ENCODE results near the gene MTHFD1L. TPM values are rescaled to one million over a fixed set of nuclear protein-coding genes. Genes with fewer than 3 reads are reported as not detected.
A peak's percentile ranks its signal among the peaks of the same experiment; 100 is the strongest.

MTHFD1L gene
- total RNA-seq, 1 donor from 2014 or later, result 107 TPM

DNA sequence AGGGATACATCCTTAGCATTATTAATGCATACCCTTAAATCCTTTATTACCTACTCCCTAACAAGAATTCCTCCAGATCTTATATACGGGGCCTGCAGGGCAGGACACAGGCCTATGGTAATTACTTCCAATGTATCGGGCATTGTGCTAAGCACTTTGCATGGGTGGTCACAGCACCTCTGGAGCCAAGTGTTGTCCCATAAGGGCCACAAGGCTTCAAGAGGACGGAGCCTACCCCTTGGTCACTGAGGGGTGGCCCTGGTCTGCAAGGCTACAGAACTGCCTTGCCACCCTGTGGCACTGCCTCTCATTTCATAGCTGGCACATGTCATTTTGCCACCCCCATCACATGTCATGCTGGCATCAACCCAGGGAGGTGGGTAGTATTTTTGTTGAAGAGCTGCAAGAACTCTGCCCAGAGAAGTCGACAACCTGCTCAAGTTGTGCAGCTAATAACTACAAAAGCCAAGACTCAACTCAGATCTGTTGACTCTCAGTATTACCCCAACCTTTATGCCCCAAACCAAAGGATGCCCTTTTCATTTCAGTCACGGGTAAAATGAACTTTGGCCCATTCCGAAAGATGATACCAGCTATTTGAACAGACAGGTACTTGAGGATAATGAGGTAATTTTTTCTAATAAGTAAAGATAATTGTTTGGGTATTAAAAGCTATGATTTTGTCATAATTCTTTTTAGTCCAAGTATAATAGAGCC lies 230.2 kb downstream of the MTHFD1L start:
- no peak overlapping the region for H3K9ac ChIP-seq (ENCODE audit: low read length)

DNA sequence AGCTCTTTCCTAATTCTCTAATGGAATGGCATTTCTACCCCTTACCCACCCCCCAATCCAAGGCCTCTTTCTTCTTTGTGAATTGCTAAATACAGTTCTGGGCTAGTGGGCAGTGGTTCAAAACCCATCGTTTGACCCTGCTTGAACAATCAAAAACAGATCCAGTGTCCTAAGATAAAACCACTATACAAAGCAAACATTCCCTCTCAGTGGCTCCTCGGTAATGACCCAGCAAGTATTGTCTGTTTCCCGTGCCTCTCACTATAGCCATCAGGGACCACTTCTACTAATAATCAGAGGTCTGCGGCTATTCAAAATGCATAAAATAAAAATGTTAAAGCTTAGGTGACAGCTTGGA lies 230.7 kb downstream of the MTHFD1L start:
- no peaks in the 10 kb centered on the region for H3K9me3 ChIP-seq (ENCODE audit: insufficient read depth, low read depth, low read length)
- FAIRE-seq, result no peak
- no peak overlapping the region for H2AFZ ChIP-seq (ENCODE audit: low read depth, low read length)
- no peak overlapping the region for H3K4me2 ChIP-seq (ENCODE audit: low read length)
- H3K9ac ChIP-seq (ENCODE audit: low read length), result no peak overlapping the region
- no peaks in the 10 kb centered on the region for H3K27me3 Mint-ChIP-seq (ENCODE audit: low read depth, unreplicated experiment)
- H3K27me3 ChIP-seq (ENCODE audit: insufficient read depth, low read length), result no peaks in the 10 kb centered on the region
- no peaks in the 10 kb centered on the region for H3K9me3 Mint-ChIP-seq (ENCODE audit: unreplicated experiment)
- H3K27ac ChIP-seq (ENCODE audit: low read depth, low read length), result no peak overlapping the region
- H3K36me3 Mint-ChIP-seq (ENCODE audit: low read depth, unreplicated experiment), result peaks cover 45% of the 10 kb centered on the region
- H3K4me3 ChIP-seq (ENCODE audit: insufficient read depth, low read depth, low read length), result no peak overlapping the region
- no peaks in the 10 kb centered on the region for H3K79me2 ChIP-seq (ENCODE audit: insufficient read depth, low read length)
- peaks cover 9% of the 10 kb centered on the region for H3K4me1 Mint-ChIP-seq (ENCODE audit: low read depth, unreplicated experiment)
- H3K27ac Mint-ChIP-seq (ENCODE audit: unreplicated experiment), result no peak overlapping the region
- no peaks in the 10 kb centered on the region for H4K20me1 ChIP-seq (ENCODE audit: insufficient read depth, low read length)
- H3K36me3 ChIP-seq (ENCODE audit: insufficient read depth, low read length), result no peaks in the 10 kb centered on the region
- H3K4me3 Mint-ChIP-seq (ENCODE audit: unreplicated experiment), result no peak overlapping the region
- no peak for DNase-seq (ENCODE audit: low read depth)
- no peaks in the 10 kb centered on the region for H3K4me1 ChIP-seq (ENCODE audit: insufficient read depth, low read length)
- no peak for TF ChIP-seq EZH2 (IDR thresholded peaks at IDR 0.05; ENCODE audit: insufficient read depth, low read length)

More for the DNA sequence above, 230.2 kb downstream of the MTHFD1L start:
- Mint-ChIP-seq H3K4me3 (ENCODE audit: unreplicated experiment) (no peak overlapping the region), H3K27me3 (ENCODE audit: low read depth, unreplicated experiment) (no peaks in the 10 kb centered on the region), H3K9me3 (ENCODE audit: unreplicated experiment) (peaks cover 2% of the 10 kb centered on the region), H3K4me1 (ENCODE audit: low read depth, unreplicated experiment) (peaks cover 9% of the 10 kb centered on the region), H3K36me3 (ENCODE audit: low read depth, unreplicated experiment) (peaks cover 45% of the 10 kb centered on the region), H3K27ac (ENCODE audit: unreplicated experiment) (no peak overlapping the region)
- Histone ChIP-seq H3K4me1 (ENCODE audit: insufficient read depth, low read length) (no peaks in the 10 kb centered on the region), H3K79me2 (ENCODE audit: insufficient read depth, low read length) (no peaks in the 10 kb centered on the region), H3K36me3 (ENCODE audit: insufficient read depth, low read length) (no peaks in the 10 kb centered on the region), H3K4me2 (ENCODE audit: low read length) (no peak overlapping the region), H3K27me3 (ENCODE audit: insufficient read depth, low read length) (no peaks in the 10 kb centered on the region), H3K27ac (ENCODE audit: low read depth, low read length) (no peak overlapping the region), H2AFZ (ENCODE audit: low read depth, low read length) (no peak overlapping the region), H4K20me1 (ENCODE audit: insufficient read depth, low read length) (no peaks in the 10 kb centered on the region), H3K4me3 (ENCODE audit: insufficient read depth, low read depth, low read length) (no peak overlapping the region), H3K9me3 (ENCODE audit: insufficient read depth, low read depth, low read length) (no peaks in the 10 kb centered on the region)
- TF ChIP-seq EZH2 (IDR thresholded peaks at IDR 0.05; ENCODE audit: insufficient read depth, low read length), result no peak
- no peak for DNase-seq (ENCODE audit: low read depth)
- no peak for FAIRE-seq

DNA sequence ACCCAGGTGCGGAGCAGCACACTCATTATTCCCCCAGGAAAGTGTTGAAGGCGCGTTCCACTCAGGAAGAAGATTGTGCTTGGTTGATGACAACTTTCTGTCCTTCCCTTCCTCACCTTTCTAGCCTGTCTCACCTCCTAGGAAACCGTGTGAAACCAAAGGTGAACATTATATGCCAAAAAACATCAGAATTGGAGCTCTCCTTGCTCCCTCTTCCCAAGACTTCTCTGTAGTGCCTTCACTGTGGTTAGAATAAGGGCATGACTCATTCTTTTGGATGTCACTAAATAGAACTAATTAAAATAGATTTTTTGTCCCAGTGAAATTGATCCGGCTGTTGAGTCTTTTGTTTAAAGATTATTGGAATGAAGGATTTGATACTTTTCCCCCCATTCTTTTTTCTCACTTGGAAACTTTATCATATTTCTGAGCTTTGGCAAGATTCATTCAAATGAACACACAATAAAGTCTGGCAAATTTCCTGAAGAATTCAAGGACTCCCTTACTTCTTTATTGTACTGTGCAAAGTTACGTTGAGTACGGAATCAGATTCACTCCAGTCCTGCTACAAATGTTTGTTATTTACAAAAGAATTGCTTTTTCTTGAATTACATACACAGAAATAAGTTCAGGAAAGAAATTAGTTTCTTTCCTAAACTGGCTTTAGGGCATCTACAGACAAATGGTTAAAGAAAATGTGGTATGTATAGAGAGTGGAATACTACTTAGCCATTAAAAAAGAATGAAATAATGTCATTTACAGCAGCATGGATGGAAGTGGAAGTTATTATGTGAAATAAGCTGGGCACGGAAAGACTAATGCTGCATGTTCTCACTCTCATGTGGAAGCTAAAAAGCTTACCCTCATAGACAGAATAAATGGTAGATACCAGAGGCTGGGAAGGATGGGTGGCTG lies 231.4 kb downstream of the MTHFD1L start:
- Histone ChIP-seq H3K79me2 (ENCODE audit: insufficient read depth, low read length) (no peaks in the 10 kb centered on the region), H4K20me1 (ENCODE audit: insufficient read depth, low read length) (no peaks in the 10 kb centered on the region), H3K4me3 (ENCODE audit: insufficient read depth, low read depth, low read length) (no peak overlapping the region), H3K9me3 (ENCODE audit: insufficient read depth, low read depth, low read length) (no peaks in the 10 kb centered on the region), H3K27me3 (ENCODE audit: insufficient read depth, low read length) (no peaks in the 10 kb centered on the region), H3K36me3 (ENCODE audit: insufficient read depth, low read length) (peaks cover 5% of the 10 kb centered on the region), H3K9ac (ENCODE audit: low read length) (no peak overlapping the region), H2AFZ (ENCODE audit: low read depth, low read length) (no peak overlapping the region), H3K4me1 (ENCODE audit: insufficient read depth, low read length) (no peaks in the 10 kb centered on the region), H3K27ac (ENCODE audit: low read depth, low read length) (no peak overlapping the region), H3K4me2 (ENCODE audit: low read length) (no peak overlapping the region)
- TF ChIP-seq, protein P1, sequence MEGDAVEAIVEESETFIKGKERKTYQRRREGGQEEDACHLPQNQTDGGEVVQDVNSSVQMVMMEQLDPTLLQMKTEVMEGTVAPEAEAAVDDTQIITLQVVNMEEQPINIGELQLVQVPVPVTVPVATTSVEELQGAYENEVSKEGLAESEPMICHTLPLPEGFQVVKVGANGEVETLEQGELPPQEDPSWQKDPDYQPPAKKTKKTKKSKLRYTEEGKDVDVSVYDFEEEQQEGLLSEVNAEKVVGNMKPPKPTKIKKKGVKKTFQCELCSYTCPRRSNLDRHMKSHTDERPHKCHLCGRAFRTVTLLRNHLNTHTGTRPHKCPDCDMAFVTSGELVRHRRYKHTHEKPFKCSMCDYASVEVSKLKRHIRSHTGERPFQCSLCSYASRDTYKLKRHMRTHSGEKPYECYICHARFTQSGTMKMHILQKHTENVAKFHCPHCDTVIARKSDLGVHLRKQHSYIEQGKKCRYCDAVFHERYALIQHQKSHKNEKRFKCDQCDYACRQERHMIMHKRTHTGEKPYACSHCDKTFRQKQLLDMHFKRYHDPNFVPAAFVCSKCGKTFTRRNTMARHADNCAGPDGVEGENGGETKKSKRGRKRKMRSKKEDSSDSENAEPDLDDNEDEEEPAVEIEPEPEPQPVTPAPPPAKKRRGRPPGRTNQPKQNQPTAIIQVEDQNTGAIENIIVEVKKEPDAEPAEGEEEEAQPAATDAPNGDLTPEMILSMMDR (IDR thresholded peaks at IDR 0.05; ENCODE audit: insufficient read depth, low read depth, low read length), result no peak
- no peak for TF ChIP-seq EZH2 (IDR thresholded peaks at IDR 0.05; ENCODE audit: insufficient read depth, low read length)
- no peak overlapping the region for H3K4me3 Mint-ChIP-seq (ENCODE audit: unreplicated experiment)
- H3K27ac Mint-ChIP-seq (ENCODE audit: unreplicated experiment), result peak overlapping the region; percentile 27
- FAIRE-seq (no peak), DNase-seq (ENCODE audit: low read depth) (peak; percentile 47)
- no peaks in the 10 kb centered on the region for H3K9me3 Mint-ChIP-seq (ENCODE audit: unreplicated experiment)
- H3K36me3 Mint-ChIP-seq (ENCODE audit: low read depth, unreplicated experiment), result peaks cover 44% of the 10 kb centered on the region
- H3K27me3 Mint-ChIP-seq (ENCODE audit: low read depth, unreplicated experiment), result no peaks in the 10 kb centered on the region
- peaks cover 9% of the 10 kb centered on the region for H3K4me1 Mint-ChIP-seq (ENCODE audit: low read depth, unreplicated experiment)

All from astrocyte (in vitro differentiated cells and primary cell).